Lower lobe of right lung (tissue), 2 donors: ENCODE data around the gene PTPRN2. TPM values are rescaled to one million over a fixed set of nuclear protein-coding genes. Genes with fewer than 3 reads are reported as not detected.

Experiments used
- ATAC-seq, 2 donors: fragments of 200-7000 bp; cut with Tn5 transposase; one replicate each; pipeline ENCODE4 v1.9.1; 2020 to 2022; ENCODE audit warnings: mild to moderate bottlenecking in 2 of 2, moderate library complexity in 2 of 2
- DNase-seq: peaks from one replicate; pipeline ENCODE4 v3.0.0-alpha.2; 2020
- H3K27ac ChIP-seq: fragments of 200-600 bp; one replicate; pipeline ENCODE4 v1.8.0; 2022
- H3K27me3 ChIP-seq: fragments of 200-600 bp; one replicate; pipeline ENCODE4 v1.8.0; 2022; ENCODE audit warnings: low read depth
- H3K36me3 ChIP-seq: fragments of 200-600 bp; one replicate; pipeline ENCODE4 v1.8.0; 2022; ENCODE audit warnings: mild to moderate bottlenecking
- H3K4me1 ChIP-seq: fragments of 200-600 bp; one replicate; pipeline ENCODE4 v1.8.0; 2022
- H3K4me3 ChIP-seq: fragments of 200-600 bp; one replicate; pipeline ENCODE4 v1.8.0; 2022; ENCODE audit warnings: mild to moderate bottlenecking
- H3K9me3 ChIP-seq: fragments of 200-600 bp; one replicate; pipeline ENCODE4 v1.8.0; 2022
- intact Hi-C: fragments of 100-400 bp; cut with DNase I; formaldehyde crosslinking; loops from one replicate; pipeline ENCODE4 v1.11.0; 2022
- total RNA-seq: library from RNA; stranded (reverse); fragmentation: NEBNext Ultra II Directional; extraction: Animal tissue kit (Norgen Biotek cat#: 25700); gene quantifications from one replicate; pipeline ENCODE4 v1.2.1, GENCODE V29; 2021
- TF ChIP-seq, protein P1 (sequence below): fragments of 200-600 bp; IDR thresholded peaks from one replicate; pipeline ENCODE4 v1.8.0; 2022; ENCODE audit warnings: antibody characterized with exemption, mild to moderate bottlenecking
- donor health status: DM: no; HTN: yes; CAD: no; lungs with severe emphysema.

Gene PTPRN2
- total RNA-seq, 1 donor from 2014 or later: 6.8 TPM

- no peaks in the 10 kb centered on the region for H3K4me1 ChIP-seq
- no peaks in the 10 kb centered on the region for H3K27me3 ChIP-seq
- ATAC-seq (no peak), DNase-seq (no peak)
- no peak overlapping the region for H3K4me3 ChIP-seq
- no peaks in the 10 kb centered on the region for H3K9me3 ChIP-seq
- TF ChIP-seq, protein P1, sequence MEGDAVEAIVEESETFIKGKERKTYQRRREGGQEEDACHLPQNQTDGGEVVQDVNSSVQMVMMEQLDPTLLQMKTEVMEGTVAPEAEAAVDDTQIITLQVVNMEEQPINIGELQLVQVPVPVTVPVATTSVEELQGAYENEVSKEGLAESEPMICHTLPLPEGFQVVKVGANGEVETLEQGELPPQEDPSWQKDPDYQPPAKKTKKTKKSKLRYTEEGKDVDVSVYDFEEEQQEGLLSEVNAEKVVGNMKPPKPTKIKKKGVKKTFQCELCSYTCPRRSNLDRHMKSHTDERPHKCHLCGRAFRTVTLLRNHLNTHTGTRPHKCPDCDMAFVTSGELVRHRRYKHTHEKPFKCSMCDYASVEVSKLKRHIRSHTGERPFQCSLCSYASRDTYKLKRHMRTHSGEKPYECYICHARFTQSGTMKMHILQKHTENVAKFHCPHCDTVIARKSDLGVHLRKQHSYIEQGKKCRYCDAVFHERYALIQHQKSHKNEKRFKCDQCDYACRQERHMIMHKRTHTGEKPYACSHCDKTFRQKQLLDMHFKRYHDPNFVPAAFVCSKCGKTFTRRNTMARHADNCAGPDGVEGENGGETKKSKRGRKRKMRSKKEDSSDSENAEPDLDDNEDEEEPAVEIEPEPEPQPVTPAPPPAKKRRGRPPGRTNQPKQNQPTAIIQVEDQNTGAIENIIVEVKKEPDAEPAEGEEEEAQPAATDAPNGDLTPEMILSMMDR: no peak
- H3K27ac ChIP-seq: no peak overlapping the region
- H3K36me3 ChIP-seq: no peaks in the 10 kb centered on the region
- intact Hi-C loops: no loop called here
Observed at GRCh38 chr7:157900556-157900955, 687.1 kb downstream of the PTPRN2 start.

DNA sequence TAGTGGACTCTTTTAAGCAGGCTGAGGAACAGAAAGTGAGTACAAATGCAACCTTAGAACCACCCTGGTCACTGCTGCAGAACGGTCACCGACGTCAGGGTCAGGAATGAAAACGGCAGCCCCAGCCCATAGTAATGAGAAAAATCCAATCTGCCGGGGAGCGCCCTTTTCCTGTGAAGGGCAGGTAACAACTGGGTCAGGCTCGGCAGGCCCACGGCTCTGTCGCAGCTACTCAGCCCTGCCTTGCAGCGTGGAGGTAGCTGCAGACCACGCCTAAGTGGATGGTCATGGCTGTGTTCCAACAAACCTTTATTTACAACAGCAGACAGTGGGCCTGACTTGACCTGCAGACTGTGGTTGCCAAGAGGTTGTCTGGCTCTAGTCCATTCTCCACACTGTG lies 687.6 kb downstream of the PTPRN2 start:
- DNase-seq (no peak), ATAC-seq (no peak)
- H3K4me1 ChIP-seq: no peaks in the 10 kb centered on the region
- no peaks in the 10 kb centered on the region for H3K27me3 ChIP-seq
- TF ChIP-seq, protein P1: no peak
- H3K36me3 ChIP-seq: no peaks in the 10 kb centered on the region
- no peak overlapping the region for H3K27ac ChIP-seq
- intact Hi-C loops: no loop called here
- no peak overlapping the region for H3K4me3 ChIP-seq
- no peaks in the 10 kb centered on the region for H3K9me3 ChIP-seq

DNA sequence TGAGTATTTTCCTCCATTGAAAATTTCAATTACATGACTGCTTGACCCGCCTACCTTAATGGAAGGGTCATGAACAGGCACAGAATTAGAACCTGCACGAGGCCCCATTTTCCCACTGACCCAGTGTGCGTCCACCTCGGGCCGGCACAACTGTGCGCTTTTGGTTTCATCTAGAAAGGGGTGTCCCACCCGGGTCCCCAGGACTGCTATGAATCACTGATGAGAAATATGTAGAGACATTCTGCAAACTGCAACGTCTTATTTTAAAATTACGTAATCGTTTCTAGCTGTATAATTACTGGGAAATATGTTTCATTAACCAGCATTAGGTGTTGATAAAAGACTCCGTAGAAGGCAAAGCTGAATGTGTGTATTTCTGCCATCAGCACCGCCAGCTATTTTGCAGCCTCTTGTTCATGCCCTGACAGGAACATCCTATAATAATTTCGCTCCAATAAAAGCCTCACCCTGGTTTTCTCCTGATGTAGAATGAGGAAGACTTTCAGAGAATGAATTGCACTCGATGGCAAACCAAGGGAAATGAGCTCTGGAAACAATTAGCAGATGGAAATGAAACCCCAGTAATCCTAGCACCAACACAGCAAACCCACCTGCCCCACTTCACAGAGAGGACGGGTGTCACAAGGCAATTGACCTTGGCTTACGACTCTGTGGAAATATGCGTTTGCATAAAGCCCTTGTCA lies 688.7 kb downstream of the PTPRN2 start:
- Histone ChIP-seq H3K4me1 (no peaks in the 10 kb centered on the region), H3K4me3 (no peak overlapping the region), H3K36me3 (no peaks in the 10 kb centered on the region), H3K27ac (no peak overlapping the region), H3K9me3 (no peaks in the 10 kb centered on the region), H3K27me3 (no peaks in the 10 kb centered on the region)
- intact Hi-C loops: no loop called here
- DNase-seq (no peak), ATAC-seq (no peak)
- TF ChIP-seq, protein P1: no peak

DNA sequence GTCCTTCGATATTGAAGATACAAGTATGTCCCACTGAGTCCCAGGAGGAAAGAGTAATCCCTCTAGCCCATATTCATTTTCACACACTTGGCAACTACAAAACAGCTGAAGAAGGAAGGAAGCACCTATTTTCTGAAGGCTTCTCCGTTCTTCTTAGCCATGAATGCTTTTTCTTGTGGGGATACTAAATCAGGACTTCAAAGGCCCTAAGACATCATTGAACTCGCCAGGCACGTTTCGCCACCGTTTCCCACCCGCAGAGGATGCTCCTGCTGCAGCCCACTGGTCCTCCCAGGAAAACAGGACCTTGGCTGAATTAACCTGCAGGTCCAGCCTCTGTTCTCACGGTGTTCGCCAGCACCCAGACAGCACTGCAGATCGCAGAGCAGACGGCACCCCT lies 689.4 kb downstream of the PTPRN2 start:
- no peaks in the 10 kb centered on the region for H3K9me3 ChIP-seq
- no peaks in the 10 kb centered on the region for H3K4me1 ChIP-seq
- no peaks in the 10 kb centered on the region for H3K36me3 ChIP-seq
- DNase-seq (no peak), ATAC-seq (no peak)
- no peaks in the 10 kb centered on the region for H3K27me3 ChIP-seq
- intact Hi-C loops: no loop called here
- TF ChIP-seq, protein P1: no peak
- no peak overlapping the region for H3K27ac ChIP-seq
- H3K4me3 ChIP-seq: no peak overlapping the region

- Histone ChIP-seq H3K36me3 (no peaks in the 10 kb centered on the region), H3K27ac (no peak overlapping the region), H3K9me3 (no peaks in the 10 kb centered on the region), H3K4me1 (no peaks in the 10 kb centered on the region), H3K4me3 (no peak overlapping the region), H3K27me3 (no peaks in the 10 kb centered on the region)
- TF ChIP-seq, protein P1: no peak
- ATAC-seq (no peak), DNase-seq (no peak)
- intact Hi-C loops: no loop called here
Observed at GRCh38 chr7:157897681-157898080, 689.9 kb downstream of the PTPRN2 start.
